Measurements from ENCODE around the gene SURF1. TPM values are rescaled to one million over a fixed set of nuclear protein-coding genes. Genes with fewer than 3 reads are reported as not detected.

The SURF1 gene
- total RNA-seq, 2 donors from 2014 or later, result 45.1 to 54.4 TPM

DNA sequence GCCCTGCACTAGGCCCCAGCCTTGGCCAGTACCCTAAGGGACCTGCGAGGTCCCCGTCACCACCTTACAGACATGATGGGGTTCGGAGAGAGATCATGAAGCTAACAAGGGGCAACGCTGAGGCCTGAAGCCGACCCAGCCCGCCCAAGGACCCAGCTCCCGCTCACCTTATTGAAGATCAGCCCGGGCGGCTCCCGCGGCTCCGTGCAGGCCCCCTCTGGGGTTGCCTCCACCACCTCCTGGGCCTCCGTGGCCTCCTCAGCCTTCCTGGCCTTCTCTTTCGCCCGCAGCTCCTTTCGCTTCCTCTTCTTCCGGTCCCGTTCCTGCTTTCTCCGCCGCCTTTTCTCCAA, 23.9 kb downstream of the SURF1 start:
- Mint-ChIP-seq H3K9me3 (peaks cover 18% of the 10 kb centered on the region), H3K4me1 (peaks cover 15% of the 10 kb centered on the region), H3K36me3 (ENCODE audit: low read depth) (peaks cover 47% of the 10 kb centered on the region), H3K27ac (no peak overlapping the region), H3K4me3 (no peak overlapping the region), H3K27me3 (ENCODE audit: insufficient read depth) (peaks cover 6% of the 10 kb centered on the region)
- H3K4me1 ChIP-seq (ENCODE audit: control insufficient read depth, insufficient read depth, low read length), result peaks cover 6% of the 10 kb centered on the region
- no peak overlapping the region for H3K27ac ChIP-seq (ENCODE audit: low read depth, low read length)
- H3K9me3 ChIP-seq (ENCODE audit: control insufficient read depth, low read length), result no peaks in the 10 kb centered on the region
- 90 to 91% methylated on average over 20 of the region's 20 CpGs for WGBS, 2 experiments (ENCODE audit: insufficient coverage in 1 of 2, insufficient read length in 1 of 2)
- no peak overlapping the region for H3K4me3 ChIP-seq (ENCODE audit: low read length)
- TF ChIP-seq, protein P1, sequence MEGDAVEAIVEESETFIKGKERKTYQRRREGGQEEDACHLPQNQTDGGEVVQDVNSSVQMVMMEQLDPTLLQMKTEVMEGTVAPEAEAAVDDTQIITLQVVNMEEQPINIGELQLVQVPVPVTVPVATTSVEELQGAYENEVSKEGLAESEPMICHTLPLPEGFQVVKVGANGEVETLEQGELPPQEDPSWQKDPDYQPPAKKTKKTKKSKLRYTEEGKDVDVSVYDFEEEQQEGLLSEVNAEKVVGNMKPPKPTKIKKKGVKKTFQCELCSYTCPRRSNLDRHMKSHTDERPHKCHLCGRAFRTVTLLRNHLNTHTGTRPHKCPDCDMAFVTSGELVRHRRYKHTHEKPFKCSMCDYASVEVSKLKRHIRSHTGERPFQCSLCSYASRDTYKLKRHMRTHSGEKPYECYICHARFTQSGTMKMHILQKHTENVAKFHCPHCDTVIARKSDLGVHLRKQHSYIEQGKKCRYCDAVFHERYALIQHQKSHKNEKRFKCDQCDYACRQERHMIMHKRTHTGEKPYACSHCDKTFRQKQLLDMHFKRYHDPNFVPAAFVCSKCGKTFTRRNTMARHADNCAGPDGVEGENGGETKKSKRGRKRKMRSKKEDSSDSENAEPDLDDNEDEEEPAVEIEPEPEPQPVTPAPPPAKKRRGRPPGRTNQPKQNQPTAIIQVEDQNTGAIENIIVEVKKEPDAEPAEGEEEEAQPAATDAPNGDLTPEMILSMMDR (conservative IDR thresholded peaks at IDR 0.05), result no peak
- peaks cover 42% of the 10 kb centered on the region for H3K36me3 ChIP-seq (ENCODE audit: control insufficient read depth, insufficient read depth, low read length)
- no peak for DNase-seq
- no peaks in the 10 kb centered on the region for H3K27me3 ChIP-seq (ENCODE audit: control insufficient read depth, insufficient read depth, low read length, poor library complexity, severe bottlenecking)
- no peak overlapping the region for H3K9ac ChIP-seq (ENCODE audit: extremely low read depth, low read length, poor library complexity, severe bottlenecking)

DNA sequence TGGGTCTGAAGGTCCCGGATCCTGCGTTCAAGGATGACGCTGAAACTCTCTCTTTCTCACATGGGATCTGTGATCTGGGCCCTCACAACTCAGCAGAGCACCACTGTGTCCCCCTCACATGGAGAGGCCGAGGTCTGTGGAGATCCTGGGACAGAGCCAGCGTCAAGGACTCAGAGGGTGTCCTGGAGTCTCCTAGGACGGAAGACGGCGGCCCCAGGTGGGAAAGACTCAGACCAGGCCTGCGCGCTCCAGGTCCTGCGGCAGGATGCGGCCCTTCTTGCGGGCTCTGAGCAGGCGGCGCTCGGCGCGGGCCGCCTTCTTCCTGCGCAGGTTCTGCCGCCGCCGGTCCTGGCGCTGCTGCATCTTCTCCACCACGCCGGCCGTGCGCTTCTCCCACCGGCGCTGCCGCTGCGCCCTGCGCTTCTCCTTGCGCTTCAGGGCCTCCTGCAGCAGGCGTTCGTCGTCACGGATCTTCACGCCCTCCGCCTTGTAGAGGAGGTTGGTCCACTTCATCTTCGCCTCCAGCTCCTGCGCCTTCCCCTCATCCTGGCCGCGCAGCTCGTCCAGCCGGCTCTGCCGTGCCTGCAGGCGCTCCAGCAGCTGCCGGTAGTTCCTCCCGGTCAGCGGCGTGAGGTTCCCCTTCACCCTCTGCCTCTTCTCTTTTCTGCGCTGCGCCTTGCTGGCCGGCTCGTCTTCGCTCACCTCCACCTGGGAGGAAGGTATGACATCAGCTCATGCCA, 24.5 kb downstream of the SURF1 start:
- Mint-ChIP-seq H3K27me3 (ENCODE audit: insufficient read depth) (peaks cover 8% of the 10 kb centered on the region), H3K4me3 (no peak overlapping the region), H3K4me1 (peaks cover 15% of the 10 kb centered on the region), H3K9me3 (peaks cover 19% of the 10 kb centered on the region), H3K36me3 (ENCODE audit: low read depth) (peaks cover 47% of the 10 kb centered on the region), H3K27ac (no peak overlapping the region)
- TF ChIP-seq, protein P1 (conservative IDR thresholded peaks at IDR 0.05), result no peak
- no peaks in the 10 kb centered on the region for H3K27me3 ChIP-seq (ENCODE audit: control insufficient read depth, insufficient read depth, low read length, poor library complexity, severe bottlenecking)
- no peak overlapping the region for H3K27ac ChIP-seq (ENCODE audit: low read depth, low read length)
- DNase-seq, result no peak
- no peaks in the 10 kb centered on the region for H3K9me3 ChIP-seq (ENCODE audit: control insufficient read depth, low read length)
- peaks cover 42% of the 10 kb centered on the region for H3K36me3 ChIP-seq (ENCODE audit: control insufficient read depth, insufficient read depth, low read length)
- no peak overlapping the region for H3K4me3 ChIP-seq (ENCODE audit: low read length)
- no peak overlapping the region for H3K9ac ChIP-seq (ENCODE audit: extremely low read depth, low read length, poor library complexity, severe bottlenecking)
- 97% methylated on average over 46 to 57 of the region's 57 CpGs for WGBS, 2 experiments (ENCODE audit: insufficient coverage in 1 of 2, insufficient read length in 1 of 2)
- H3K4me1 ChIP-seq (ENCODE audit: control insufficient read depth, insufficient read depth, low read length), result peaks cover 6% of the 10 kb centered on the region

DNA sequence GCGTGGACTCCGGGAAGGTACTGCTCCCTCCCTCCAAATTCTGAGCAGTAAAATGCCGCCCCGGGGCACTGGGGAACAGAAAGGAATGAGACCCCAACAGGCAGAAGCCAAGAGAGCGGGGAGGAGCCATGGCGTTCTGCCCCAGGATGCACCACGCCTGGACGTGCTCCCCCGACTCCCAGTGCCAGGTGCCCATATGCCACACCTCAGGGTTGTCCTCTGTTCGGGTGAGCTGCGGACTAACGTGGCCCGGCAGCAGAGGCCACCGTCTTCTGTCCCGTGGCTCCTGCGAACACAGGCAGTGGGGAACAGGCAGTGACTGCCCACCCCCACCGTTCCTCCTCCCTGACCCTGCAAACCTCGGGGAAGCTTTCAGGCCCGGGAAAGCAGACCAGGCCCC, 25.1 kb downstream of the SURF1 start:
- peaks cover 8% of the 10 kb centered on the region for H3K27me3 Mint-ChIP-seq (ENCODE audit: insufficient read depth)
- H3K4me3 Mint-ChIP-seq, result no peak overlapping the region
- Histone ChIP-seq H3K4me3 (ENCODE audit: low read length) (no peak overlapping the region), H3K9me3 (ENCODE audit: control insufficient read depth, low read length) (no peaks in the 10 kb centered on the region), H3K27ac (ENCODE audit: low read depth, low read length) (no peak overlapping the region), H3K4me1 (ENCODE audit: control insufficient read depth, insufficient read depth, low read length) (peaks cover 6% of the 10 kb centered on the region), H3K36me3 (ENCODE audit: control insufficient read depth, insufficient read depth, low read length) (peaks cover 42% of the 10 kb centered on the region), H3K9ac (ENCODE audit: extremely low read depth, low read length, poor library complexity, severe bottlenecking) (no peak overlapping the region), H3K27me3 (ENCODE audit: control insufficient read depth, insufficient read depth, low read length, poor library complexity, severe bottlenecking) (no peaks in the 10 kb centered on the region)
- H3K9me3 Mint-ChIP-seq, result peaks cover 19% of the 10 kb centered on the region
- TF ChIP-seq, protein P1 (conservative IDR thresholded peaks at IDR 0.05), result no peak
- 95 to 99% methylated on average over 15 to 19 of the region's 19 CpGs for WGBS, 2 experiments (ENCODE audit: insufficient coverage in 1 of 2, insufficient read length in 1 of 2)
- peaks cover 14% of the 10 kb centered on the region for H3K4me1 Mint-ChIP-seq
- no peak overlapping the region for H3K27ac Mint-ChIP-seq
- H3K36me3 Mint-ChIP-seq (ENCODE audit: low read depth), result peaks cover 47% of the 10 kb centered on the region
- DNase-seq, result no peak

Measured in endodermal cell (in vitro differentiated cells).